Stimulated activated CD8-positive, alpha-beta memory T cell treated with anti-CD3 and anti-CD28 coated beads, Interleukin-12 subunit alpha, Interleukin-12 subunit beta, amount 100 ng/mL, for 24 hours (primary cell): ENCODE data around the gene ZFP91.

Experiments used
- DNase-seq: peaks from one replicate; pipeline ENCODE4 v3.0.0-alpha.2; 2020; ENCODE audit errors: extremely low read depth

ZFP91 gene

GRCh38 chr11:58582437-58582836 is 3.6 kb downstream of the ZFP91 start:
- DNase-seq: no peak

DNA sequence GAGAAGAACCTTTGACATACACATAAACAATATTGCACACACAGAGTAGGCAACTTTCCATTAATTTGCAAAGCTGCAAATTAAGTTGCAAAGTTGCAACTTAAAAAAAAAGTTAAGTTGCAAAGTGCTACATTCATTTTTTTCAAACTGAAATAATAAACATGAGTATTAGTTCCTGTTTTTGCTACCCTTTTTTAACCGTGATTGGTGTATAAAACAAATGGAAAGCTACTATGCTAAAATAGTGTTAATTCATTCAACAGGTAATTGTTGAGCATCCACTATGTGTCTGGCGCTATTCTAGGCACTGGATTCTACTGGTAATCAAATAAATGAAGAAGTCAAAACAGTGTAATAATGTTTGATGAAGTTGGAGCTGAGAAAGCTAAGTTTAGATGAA is 8.1 kb downstream of the ZFP91 start:
- no peak for DNase-seq

DNA sequence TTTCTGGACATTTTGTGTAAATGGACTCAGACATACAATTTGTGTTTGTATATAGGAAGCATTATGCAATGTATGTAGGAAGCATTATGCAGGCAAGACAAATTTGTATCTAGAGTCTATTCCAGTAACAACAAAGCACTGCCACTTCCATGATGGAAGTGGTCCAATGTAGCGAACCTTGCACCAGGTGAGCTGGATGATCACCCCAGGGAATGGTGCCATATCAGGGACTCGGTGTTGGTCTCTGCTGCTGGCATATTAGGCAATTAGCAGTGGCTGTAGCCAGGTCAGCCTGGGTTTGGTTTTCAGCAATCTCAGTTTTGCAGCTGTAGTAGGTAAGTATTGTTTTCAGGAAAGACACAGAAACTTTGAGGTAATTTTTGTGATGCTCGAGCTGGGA is 12.8 kb downstream of the ZFP91 start:
- no peak for DNase-seq

GRCh38 chr11:58592760-58593472 is 14.1 kb downstream of the ZFP91 start:
- no peak for DNase-seq

DNA sequence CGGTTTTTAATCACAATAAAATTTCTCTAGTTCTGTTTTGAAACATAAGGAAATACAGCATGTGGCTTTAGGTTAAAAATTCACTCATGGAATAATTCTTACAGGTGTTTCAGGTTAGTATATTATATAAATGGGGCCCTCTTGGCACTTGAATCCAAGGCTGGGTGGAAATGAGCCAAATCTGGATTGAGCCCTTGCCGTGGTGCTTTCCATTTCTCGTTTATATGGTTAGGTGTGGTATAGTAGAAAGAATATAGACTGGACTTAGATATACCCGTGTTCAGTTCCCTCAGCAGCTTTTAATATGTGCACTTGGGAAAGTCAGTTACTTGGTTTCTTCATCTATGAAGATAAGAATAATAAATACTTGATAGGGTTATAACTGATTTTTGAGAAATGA is 16.0 kb downstream of the ZFP91 start:
- no peak for DNase-seq

DNA sequence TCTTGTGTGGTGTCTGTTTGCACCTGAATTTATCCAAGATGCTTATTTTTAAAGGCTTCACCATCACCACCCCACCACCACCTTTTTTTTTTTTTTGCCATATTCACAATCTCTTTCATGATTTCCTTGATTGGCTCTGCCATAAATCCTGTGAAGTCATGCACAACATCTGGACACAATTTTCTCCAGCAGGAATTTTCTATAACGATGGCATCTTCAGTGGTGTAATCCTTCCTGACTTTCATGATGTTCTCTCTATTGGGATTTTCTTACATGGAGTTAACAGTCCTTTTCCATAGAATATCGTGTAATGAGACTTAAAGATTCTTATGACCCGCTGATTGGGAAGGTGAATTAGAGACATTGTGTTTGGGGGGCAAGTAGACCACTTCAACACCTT is 17.8 kb downstream of the ZFP91 start:
- DNase-seq: no peak

DNA sequence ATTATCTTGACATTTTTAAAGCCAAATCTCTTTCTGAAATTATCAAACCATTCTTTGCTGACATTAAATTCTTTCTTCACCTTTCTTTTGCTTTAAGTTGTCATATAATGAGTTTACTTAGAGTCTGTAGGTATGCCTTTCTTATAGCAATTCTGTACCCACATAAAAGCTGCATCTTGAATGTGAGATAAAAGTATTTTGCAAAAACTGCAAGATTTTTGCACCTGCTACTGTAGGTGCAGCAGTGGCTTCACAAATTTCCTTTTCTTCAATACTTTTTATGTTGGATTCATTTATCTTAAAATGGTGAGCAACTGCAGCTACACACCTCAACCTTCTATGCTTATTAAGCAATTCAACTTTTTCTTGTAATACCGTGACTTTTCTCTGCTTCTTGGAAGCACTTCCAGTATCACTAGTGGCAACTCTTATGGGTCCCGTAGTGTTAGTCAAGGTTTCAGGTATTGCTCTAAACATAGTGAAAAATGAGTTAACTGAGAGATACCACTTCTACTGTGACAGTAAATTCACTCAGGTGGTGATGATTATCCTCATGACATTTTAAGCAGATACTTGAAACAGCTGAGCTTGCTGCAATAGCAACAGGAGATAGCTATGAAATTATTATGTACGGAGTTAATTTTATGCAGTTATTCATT is 18.8 kb downstream of the ZFP91 start:
- DNase-seq: no peak

- DNase-seq: no peak
Measured at GRCh38 chr11:58600510-58600909, 21.6 kb downstream of the ZFP91 start.

DNA sequence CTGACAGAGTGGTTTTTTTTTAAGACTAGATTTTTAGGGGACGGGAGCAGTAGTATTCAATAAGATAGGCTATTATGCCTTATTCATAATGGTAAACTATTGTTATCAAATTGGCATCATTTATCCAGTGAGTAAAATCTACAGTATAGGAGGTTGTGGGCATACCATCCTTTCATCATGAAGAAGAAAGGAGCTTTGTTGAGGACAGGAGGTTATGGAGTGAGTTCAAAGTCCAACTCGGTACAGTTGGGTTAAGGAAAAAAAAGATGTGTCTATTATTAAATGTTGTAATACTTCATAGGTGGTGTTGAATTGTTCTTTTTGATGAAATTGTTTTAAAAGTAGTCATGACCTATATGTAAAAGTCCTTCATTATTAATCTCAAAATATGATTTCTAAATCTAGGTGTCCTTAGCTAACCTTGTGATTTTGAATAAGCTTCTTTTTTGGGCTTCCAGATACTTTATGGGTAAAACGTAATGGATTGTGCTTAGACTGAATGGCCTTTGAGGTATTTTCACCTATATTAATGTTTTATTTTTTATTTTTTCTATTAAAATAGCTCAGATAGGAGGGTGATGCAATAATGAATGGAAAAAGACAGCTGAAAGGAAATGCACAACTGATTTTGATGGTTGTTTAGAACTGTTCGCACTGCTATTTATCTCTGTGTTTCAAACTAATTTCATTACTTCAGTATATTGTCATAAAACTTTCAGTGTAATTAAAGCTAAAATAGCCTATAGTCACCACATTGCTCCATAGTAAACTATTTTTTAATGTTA is 28.3 kb downstream of the ZFP91 start:
- no peak for DNase-seq

DNA sequence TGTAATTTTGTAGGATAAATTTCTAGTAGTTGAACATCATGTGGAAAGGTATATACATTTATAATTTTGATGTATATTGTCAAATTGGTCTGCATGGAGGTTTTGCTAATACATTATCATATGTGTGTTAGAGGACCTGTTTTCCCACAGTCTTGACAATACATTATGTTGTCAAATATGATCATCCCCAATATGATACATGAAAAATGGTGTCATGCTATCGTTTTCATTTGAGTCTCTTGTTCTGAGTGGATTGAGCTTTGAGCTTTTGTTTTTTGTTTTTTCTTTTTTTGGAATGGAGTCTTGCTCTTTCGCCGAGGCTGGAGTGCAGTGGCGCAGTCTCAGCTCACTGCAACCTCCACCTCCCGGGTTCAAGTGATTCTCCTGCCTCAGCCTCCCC is 29.5 kb downstream of the ZFP91 start:
- DNase-seq: no peak

GRCh38 chr11:58609723-58610122 is 30.9 kb downstream of the ZFP91 start:
- DNase-seq: no peak

GRCh38 chr11:58613228-58613627 is 34.4 kb downstream of the ZFP91 start:
- no peak for DNase-seq

GRCh38 chr11:58615559-58615958 is 36.7 kb downstream of the ZFP91 start:
- DNase-seq: no peak

- no peak for DNase-seq
Measured at GRCh38 chr11:58616594-58616993, 37.7 kb downstream of the ZFP91 start.

GRCh38 chr11:58617976-58618557 is 39.2 kb downstream of the ZFP91 start:
- no peak for DNase-seq

DNA sequence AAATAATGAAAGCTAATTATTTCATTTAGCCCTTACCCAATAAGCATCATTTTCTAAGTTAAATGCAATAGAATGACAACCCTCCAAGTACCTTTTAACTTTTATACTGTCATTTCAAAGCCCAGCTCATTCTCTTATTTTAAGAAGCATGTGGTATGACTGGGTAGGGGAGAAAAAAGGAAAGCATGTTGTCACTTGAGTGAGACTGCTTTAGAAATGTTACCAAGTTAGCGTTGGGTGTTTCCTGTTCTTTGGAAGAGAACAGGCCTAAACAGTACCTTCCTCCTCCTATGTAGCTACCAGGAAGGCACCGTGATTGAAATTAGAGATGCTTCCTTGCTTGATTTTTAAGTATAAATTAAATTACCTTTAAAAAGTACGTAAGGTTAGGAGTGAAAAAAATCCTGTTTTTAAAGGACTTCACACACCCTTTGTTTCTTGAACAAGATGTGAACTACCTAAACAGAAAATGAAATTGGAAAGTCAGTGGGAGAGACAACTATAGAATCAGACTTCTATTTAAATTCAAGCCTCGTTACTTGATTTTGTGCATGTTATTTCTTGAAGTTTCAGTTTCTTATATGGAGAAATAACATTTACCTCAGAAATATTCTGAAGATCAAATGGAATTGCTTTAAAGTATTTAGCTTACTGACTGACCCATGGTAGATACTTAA is 42.9 kb downstream of the ZFP91 start:
- no peak for DNase-seq

- DNase-seq: no peak
Measured at GRCh38 chr11:58622344-58622743, 43.5 kb downstream of the ZFP91 start, which contains the start of gene CNTF. Gene CNTF (plus strand): TSS chr11:58622665. CDS start chr11:58622753, 88 bp downstream.

- no peak for DNase-seq
Measured at GRCh38 chr11:58625086-58625485, 46.2 kb downstream of the ZFP91 start.

GRCh38 chr11:58625826-58626460 is 47.1 kb downstream of the ZFP91 start:
- DNase-seq: no peak

DNA sequence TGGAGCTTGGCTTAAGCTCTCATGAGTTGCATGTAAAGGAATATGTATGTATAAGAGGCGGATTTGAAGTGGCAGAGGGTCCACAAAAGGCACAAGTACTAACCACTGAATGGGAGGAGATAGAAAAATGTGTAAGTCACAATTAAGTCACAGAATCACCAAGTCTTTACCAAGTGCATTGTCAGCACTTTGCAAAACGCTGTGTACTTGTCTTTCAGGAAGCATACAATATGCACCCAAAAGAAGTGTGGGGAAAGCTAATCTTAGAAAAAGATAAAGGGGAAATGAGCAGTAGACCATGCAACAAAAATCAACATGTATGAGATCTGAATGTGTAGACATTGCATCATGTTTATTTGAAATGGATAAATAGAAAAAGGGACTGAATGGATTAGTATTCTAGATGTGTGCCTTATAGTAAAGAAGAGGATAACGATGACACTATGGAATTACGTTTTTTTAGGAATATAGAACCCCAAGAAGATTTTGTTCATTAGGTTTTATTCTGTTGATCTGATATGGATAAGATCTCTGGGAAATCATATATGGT is 48.1 kb downstream of the ZFP91 start:
- no peak for DNase-seq

- no peak for DNase-seq
Measured at GRCh38 chr11:58628446-58628845, 49.6 kb downstream of the ZFP91 start.
